Mammary epithelial cell (primary cell): ENCODE measurements around the gene OPHN1.

Source experiments
- CTCF ChIP-seq, 2 donors: IDR thresholded peaks in 1 of 2; conservative IDR thresholded peaks in 1 of 2; 2 replicates each; pipeline ENCODE4 v1.5.1; 2011 to 2012; ENCODE audit warnings: inconsistent platforms in 2 of 2, low read length in 2 of 2, mild to moderate bottlenecking in 2 of 2, control low read depth in 1 of 2, low read depth in 1 of 2; ENCODE audit not compliant: insufficient read depth in 1 of 2; ENCODE audit errors: extremely low read depth in 1 of 2
- EZH2 ChIP-seq: IDR thresholded peaks from 2 replicates; pipeline ENCODE4 v1.6.1; 2012; ENCODE audit warnings: low read length, inconsistent platforms, borderline replicate concordance

GRCh38 chrX:68121371-68121770 lies 311.9 kb downstream of the OPHN1 start:
- no peak for TF ChIP-seq CTCF (conservative IDR thresholded peaks at IDR 0.05 in 1 of 2, IDR thresholded peaks at IDR 0.05 in 1 of 2; ENCODE audit: extremely low read depth in 1 of 2, insufficient read depth in 1 of 2, low read depth in 1 of 2, low read length in 2 of 2)
- no peak for TF ChIP-seq EZH2
